Right atrium auricular region (tissue), 2 donors: ENCODE measurements around the gene FLYWCH2. TPM values are rescaled to one million over a fixed set of nuclear protein-coding genes. Genes with fewer than 3 reads are reported as not detected.

ENCODE experiments used
- DNase-seq: peaks from one replicate; pipeline ENCODE4 v3.0.0-alpha.2; 2019; ENCODE audit warnings: low spot score
- H3K27ac ChIP-seq, 2 donors: fragments of 200-600 bp; sonication (generic); 1 replicate in 1 of 2; 2 replicates in 1 of 2; pipeline ENCODE4 v1.5.1; 2016 to 2019
- H3K27me3 ChIP-seq, 2 donors: fragments of 200-600 bp; sonication (generic); one replicate each; pipeline versions ENCODE4 v1.5.1 to v1.6.0; 2017 to 2019
- H3K36me3 ChIP-seq: fragments of 200-600 bp; sonication (generic); one replicate; pipeline ENCODE4 v1.5.1; 2016
- H3K4me1 ChIP-seq, 2 donors: fragments of 200-600 bp; sonication (generic); one replicate each; pipeline versions ENCODE4 v1.5.1 to v1.6.0; 2017 to 2019
- H3K4me3 ChIP-seq, 2 donors: fragments of 200-600 bp; sonication (generic); 1 replicate in 1 of 2; 2 replicates in 1 of 2; pipeline ENCODE4 v1.5.1; 2017 to 2019; ENCODE audit warnings: mild to moderate bottlenecking in 1 of 2, moderate library complexity in 1 of 2
- H3K9me3 ChIP-seq, 2 donors: fragments of 200-600 bp; sonication (generic); one replicate each; pipeline ENCODE4 v1.5.1; 2019
- total RNA-seq, 2 donors: library from RNA; depleted of rRNA; stranded (reverse); fragments of >200 nt; gene quantifications; one replicate each; pipeline ENCODE4 v1.1.0, GENCODE V29; 2016
- TF ChIP-seq, protein P1 (sequence below), 2 donors: fragments of 200-600 bp; sonication (generic); IDR thresholded peaks; one replicate each; pipeline ENCODE4 v1.5.1; 2019; ENCODE audit warnings: antibody characterized with exemption in 2 of 2

Gene FLYWCH2
- total RNA-seq, 2 donors from 2014 or later = 48.2 to 57.9 TPM

DNA sequence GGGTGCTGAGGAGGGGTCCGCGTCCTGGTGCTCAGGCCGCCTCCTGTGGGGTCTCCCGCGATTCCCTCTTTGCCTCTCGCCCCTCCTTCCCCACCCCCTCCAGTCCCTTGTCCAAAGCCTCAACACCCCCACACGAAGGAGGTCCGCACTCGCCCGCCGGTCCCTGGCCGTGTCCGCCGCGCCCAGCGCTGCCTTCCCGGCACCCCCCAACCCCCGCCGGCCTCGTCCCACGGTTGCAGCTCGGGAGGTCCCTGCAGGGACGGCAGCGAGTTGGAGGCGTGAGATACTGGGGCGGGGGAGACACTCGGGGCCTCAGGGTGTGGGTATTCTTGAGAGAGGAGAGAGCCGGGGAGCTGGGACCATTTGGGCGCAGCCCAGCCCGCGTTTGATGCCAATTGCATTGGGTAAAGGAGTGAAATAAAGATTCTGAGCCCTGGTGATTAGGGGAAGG, 468 bp downstream of the FLYWCH2 start:
- Histone ChIP-seq H3K27me3 (no peaks in the 10 kb centered on the region), H3K9me3 (no peaks in the 10 kb centered on the region), H3K4me1 (peaks cover 0 to 8% of the 10 kb centered on the region in 2 donors), H3K27ac (peak overlapping the region; percentile 94 to 98), H3K36me3 (no peaks in the 10 kb centered on the region), H3K4me3 (peak overlapping the region; percentile 73 to 95)
- TF ChIP-seq, protein P1, sequence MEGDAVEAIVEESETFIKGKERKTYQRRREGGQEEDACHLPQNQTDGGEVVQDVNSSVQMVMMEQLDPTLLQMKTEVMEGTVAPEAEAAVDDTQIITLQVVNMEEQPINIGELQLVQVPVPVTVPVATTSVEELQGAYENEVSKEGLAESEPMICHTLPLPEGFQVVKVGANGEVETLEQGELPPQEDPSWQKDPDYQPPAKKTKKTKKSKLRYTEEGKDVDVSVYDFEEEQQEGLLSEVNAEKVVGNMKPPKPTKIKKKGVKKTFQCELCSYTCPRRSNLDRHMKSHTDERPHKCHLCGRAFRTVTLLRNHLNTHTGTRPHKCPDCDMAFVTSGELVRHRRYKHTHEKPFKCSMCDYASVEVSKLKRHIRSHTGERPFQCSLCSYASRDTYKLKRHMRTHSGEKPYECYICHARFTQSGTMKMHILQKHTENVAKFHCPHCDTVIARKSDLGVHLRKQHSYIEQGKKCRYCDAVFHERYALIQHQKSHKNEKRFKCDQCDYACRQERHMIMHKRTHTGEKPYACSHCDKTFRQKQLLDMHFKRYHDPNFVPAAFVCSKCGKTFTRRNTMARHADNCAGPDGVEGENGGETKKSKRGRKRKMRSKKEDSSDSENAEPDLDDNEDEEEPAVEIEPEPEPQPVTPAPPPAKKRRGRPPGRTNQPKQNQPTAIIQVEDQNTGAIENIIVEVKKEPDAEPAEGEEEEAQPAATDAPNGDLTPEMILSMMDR (IDR thresholded peaks at IDR 0.05) = no peak
- DNase-seq = no peak

DNA sequence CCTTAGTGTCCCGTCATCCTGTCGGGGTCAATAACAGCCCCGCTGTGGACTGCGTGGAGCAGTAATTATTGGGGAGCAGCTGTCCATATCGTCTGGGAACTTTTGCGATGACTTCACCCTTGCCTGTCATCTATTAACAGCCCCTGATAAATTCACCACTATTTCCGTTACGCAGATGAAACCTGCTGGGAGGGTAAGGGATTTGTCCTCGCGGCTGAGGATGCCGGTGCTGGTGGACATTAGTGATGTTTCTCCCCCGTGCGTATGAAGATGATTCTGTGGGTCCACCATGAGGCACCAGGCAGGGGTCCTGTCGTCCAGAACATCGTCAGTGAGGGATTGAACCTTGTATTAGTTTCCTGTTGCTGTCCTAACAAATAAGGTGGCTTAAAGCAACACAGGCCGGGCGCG, 1.0 kb downstream of the FLYWCH2 start:
- TF ChIP-seq, protein P1 (IDR thresholded peaks at IDR 0.05) = no peak
- H3K27ac ChIP-seq = peak overlapping the region; percentile 94 to 98
- DNase-seq = no peak
- no peaks in the 10 kb centered on the region for H3K27me3 ChIP-seq
- peak overlapping the region; percentile 73 to 95 for H3K4me3 ChIP-seq
- H3K4me1 ChIP-seq = peaks cover 0 to 8% of the 10 kb centered on the region in 2 donors
- no peaks in the 10 kb centered on the region for H3K9me3 ChIP-seq
- H3K36me3 ChIP-seq = no peaks in the 10 kb centered on the region

DNA sequence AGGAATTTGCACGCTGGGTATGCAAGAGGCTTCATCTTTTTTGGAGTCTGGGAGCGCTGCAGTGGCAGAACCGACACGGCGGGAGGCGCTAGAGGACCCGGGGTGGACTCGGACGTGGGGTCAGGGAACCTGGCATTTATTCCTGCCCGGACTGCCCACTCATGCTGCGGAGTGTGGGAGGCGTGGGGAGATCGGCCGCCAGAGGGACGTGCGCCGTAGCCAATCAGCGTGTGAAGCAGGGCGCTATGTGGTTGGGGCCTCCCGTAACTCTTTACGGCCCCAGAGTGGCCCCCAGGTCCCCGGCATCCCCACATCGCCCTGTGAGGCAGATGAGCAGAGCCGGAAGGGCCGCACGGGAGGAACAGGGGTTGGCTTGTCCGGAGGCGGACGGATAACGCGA, 11.2 kb downstream of the FLYWCH2 start:
- no peak for DNase-seq
- Histone ChIP-seq H3K4me3 (no peak overlapping the region), H3K9me3 (no peaks in the 10 kb centered on the region), H3K27me3 (no peaks in the 10 kb centered on the region), H3K27ac (no peak overlapping the region), H3K4me1 (peaks cover 0 to 12% of the 10 kb centered on the region in 2 donors), H3K36me3 (peaks cover 12% of the 10 kb centered on the region)
- TF ChIP-seq, protein P1 (IDR thresholded peaks at IDR 0.05) = no peak

DNA sequence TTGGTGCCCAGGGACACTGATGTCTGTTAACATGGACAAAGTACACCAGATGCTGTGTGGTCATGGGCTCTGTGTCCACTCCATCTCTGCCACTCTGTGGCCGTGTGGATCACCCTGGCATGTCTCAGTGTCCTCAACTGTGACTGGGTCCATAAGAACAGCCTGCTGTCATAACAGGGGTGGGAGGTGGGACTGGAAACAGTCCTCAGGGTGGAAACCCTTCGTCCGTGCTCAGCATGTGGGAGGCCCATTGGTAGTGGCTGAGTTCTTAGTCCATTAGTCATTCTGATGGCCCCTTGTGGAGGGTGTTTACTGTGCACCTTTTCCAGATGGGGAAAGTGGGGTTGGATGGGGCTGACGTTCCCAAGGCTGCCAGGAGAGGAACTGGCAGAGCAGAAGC, 12.8 kb downstream of the FLYWCH2 start:
- Histone ChIP-seq H3K27me3 (no peaks in the 10 kb centered on the region), H3K9me3 (no peaks in the 10 kb centered on the region), H3K27ac (no peak overlapping the region), H3K4me3 (no peak overlapping the region), H3K4me1 (peaks cover 0 to 12% of the 10 kb centered on the region in 2 donors), H3K36me3 (peaks cover 12% of the 10 kb centered on the region)
- no peak for DNase-seq
- TF ChIP-seq, protein P1 (IDR thresholded peaks at IDR 0.05) = no peak

DNA sequence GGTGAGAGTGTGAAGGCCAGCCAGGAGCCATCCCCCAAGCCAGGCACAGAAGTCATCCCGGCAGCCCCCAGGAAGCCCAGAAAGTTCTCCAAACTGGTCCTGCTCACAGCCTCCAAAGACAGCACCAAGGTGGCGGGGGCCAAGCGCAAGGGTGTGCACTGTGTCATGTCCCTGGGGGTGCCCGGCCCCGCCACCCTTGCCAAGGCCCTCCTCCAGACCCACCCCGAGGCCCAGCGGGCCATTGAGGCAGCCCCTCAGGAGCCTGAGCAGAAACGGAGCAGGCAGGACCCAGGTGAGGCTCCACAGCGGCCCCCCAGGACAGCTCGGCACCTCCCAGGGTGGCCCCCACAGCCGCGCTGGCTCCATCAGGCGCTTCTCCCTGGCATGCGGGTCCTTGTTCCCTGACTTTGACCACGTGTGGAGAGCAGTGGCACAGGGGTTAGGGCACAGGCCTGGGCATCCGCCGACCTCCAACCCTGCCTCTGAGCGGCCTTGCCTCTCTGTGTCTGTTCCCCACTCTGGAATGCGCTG, 13.5 kb downstream of the FLYWCH2 start:
- no peak for DNase-seq
- peaks cover 12% of the 10 kb centered on the region for H3K36me3 ChIP-seq
- no peaks in the 10 kb centered on the region for H3K27me3 ChIP-seq
- TF ChIP-seq, protein P1 (IDR thresholded peaks at IDR 0.05) = no peak
- no peak overlapping the region for H3K27ac ChIP-seq
- H3K4me1 ChIP-seq = peaks cover 0 to 4% of the 10 kb centered on the region in 2 donors
- H3K4me3 ChIP-seq = no peak overlapping the region
- H3K9me3 ChIP-seq = no peaks in the 10 kb centered on the region

DNA sequence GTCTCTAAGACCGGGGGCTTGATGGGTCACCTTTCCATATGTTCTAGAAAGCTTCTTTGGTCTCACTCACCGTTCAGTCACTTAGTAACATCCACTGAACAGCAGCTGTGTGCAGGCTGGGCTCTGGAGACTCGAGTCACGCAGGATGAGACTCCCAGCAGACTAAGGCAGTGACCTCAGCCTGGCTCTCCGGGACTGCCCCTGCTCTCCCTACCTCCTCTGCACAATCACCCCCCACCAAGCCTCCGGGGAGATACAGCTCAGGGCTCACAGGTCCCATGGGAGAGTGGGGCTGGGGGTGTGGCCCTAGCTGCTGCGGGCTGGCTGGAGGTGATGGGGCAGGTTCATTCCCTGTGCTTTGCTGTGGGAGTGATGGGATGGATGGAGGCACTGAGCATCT, 14.1 kb downstream of the FLYWCH2 start:
- Histone ChIP-seq H3K27ac (no peak overlapping the region), H3K36me3 (peaks cover 12% of the 10 kb centered on the region), H3K4me3 (no peak overlapping the region), H3K4me1 (no peaks in the 10 kb centered on the region), H3K27me3 (no peaks in the 10 kb centered on the region), H3K9me3 (no peaks in the 10 kb centered on the region)
- no peak for DNase-seq
- TF ChIP-seq, protein P1 (IDR thresholded peaks at IDR 0.05) = no peak
